Measurements from ENCODE around the gene CSK. TPM values are rescaled to one million over a fixed set of nuclear protein-coding genes. Genes with fewer than 3 reads are reported as not detected.
A peak's percentile ranks its signal among the peaks of the same experiment; 100 is the strongest.

CSK gene
- total and polyA plus RNA-seq, 2 donors (not counting 1 experiment from before 2014, with no cell fraction given): 325 to 651 TPM

- Histone ChIP-seq H3K27me3 (replicated peaks in 1 of 4; ENCODE audit: control extremely low read depth in 1 of 4, control insufficient read depth in 3 of 4, insufficient read depth in 4 of 4, low read length in 3 of 4) (peaks cover 0 to 26% (median 7%) of the 10 kb centered on the region in 4 experiments), H2AFZ (ENCODE audit: insufficient read depth, low read depth, low read length, poor library complexity, severe bottlenecking) (no peak overlapping the region)
These were observed 39.9 kb downstream of the CSK start for GRCh38 chr15:74821790-74822158.

GRCh38 chr15:74822233-74822632 lies 40.4 kb downstream of the CSK start:
- Histone ChIP-seq H3K4me1 (ENCODE audit: control insufficient read depth in 2 of 2, insufficient read depth in 2 of 2, low read length in 2 of 2) (peaks cover 40 to 44% of the 10 kb centered on the region in 2 donors), H3K79me2 (ENCODE audit: control insufficient read depth, insufficient read depth, low read length) (peaks cover 23% of the 10 kb centered on the region), H3K36me3 (replicated peaks in 1 of 2; ENCODE audit: control extremely low read depth in 1 of 2, control insufficient read depth in 1 of 2, extremely low read depth in 1 of 2, insufficient read depth in 2 of 2, low read length in 1 of 2) (no peaks in the 10 kb centered on the region), H2AFZ (ENCODE audit: insufficient read depth, low read depth, low read length, poor library complexity, severe bottlenecking) (no peak overlapping the region), H3K27ac (ENCODE audit: low read length in 2 of 2) (no peak overlapping the region), H3K9me3 (ENCODE audit: control extremely low read depth in 1 of 3, control insufficient read depth in 2 of 3, insufficient read depth in 1 of 3, low read length in 2 of 3) (peaks cover 0 to 14% (median 0%) of the 10 kb centered on the region in 3 donors), H3K4me2 (replicated peaks; ENCODE audit: low read depth, low read length, poor library complexity, severe bottlenecking) (no peak overlapping the region), H3K4me3 (ENCODE audit: control extremely low read depth in 1 of 5, extremely low read depth in 1 of 5, insufficient read depth in 1 of 5, low read depth in 2 of 5, low read length in 4 of 5) (no peak overlapping the region), H4K20me1 (ENCODE audit: control insufficient read depth, insufficient read depth, low read length, poor library complexity, severe bottlenecking) (peaks cover 4% of the 10 kb centered on the region), H3K9ac (ENCODE audit: low read length) (no peak overlapping the region), H3K27me3 (replicated peaks in 1 of 4; ENCODE audit: control extremely low read depth in 1 of 4, control insufficient read depth in 3 of 4, insufficient read depth in 4 of 4, low read length in 3 of 4) (peaks cover 0 to 31% (median 10%) of the 10 kb centered on the region in 4 experiments)
- ATAC-seq (ENCODE audit: low read depth): no peak
- Mint-ChIP-seq H3K27me3 (peaks cover 11% of the 10 kb centered on the region), H3K4me3 (no peak overlapping the region), H3K4me1 (peaks cover 40% of the 10 kb centered on the region), H3K27ac (no peak overlapping the region), H3K9me3 (ENCODE audit: insufficient read depth) (no peaks in the 10 kb centered on the region)
- TF ChIP-seq EZH2 (IDR thresholded peaks at IDR 0.05; ENCODE audit: borderline replicate concordance, insufficient read depth, low read depth, low read length, poor library complexity, severe bottlenecking): no peak
- no peak for TF ChIP-seq CTCF (IDR thresholded peaks at IDR 0.05)
- DNase-seq: no peak
- WGBS (ENCODE audit: insufficient coverage): 94% methylated on average over 2 of the region's 4 CpGs
- ChIA-PET CTCF (interaction anchor here (1.3 to 3.1 kb wide), 3 partner anchors 16 to 52 kb away, joined by 4 to 30 read pairs (median 5); no protein-coding TSS in a partner anchor), POLR2A (no interaction called here)
- intact Hi-C loops (cut with micrococcal nuclease): no loop called here

More at GRCh38 chr15:74821790-74822158, 39.9 kb downstream of the CSK start:
- Histone ChIP-seq H3K4me1 (ENCODE audit: control insufficient read depth in 2 of 2, insufficient read depth in 2 of 2, low read length in 2 of 2) (peaks cover 38 to 41% of the 10 kb centered on the region in 2 donors), H3K27ac (ENCODE audit: low read length in 2 of 2) (no peak overlapping the region), H3K4me3 (ENCODE audit: control extremely low read depth in 1 of 5, extremely low read depth in 1 of 5, insufficient read depth in 1 of 5, low read depth in 2 of 5, low read length in 4 of 5) (no peak overlapping the region), H3K79me2 (ENCODE audit: control insufficient read depth, insufficient read depth, low read length) (peaks cover 23% of the 10 kb centered on the region), H3K9me3 (ENCODE audit: control extremely low read depth in 1 of 3, control insufficient read depth in 2 of 3, insufficient read depth in 1 of 3, low read length in 2 of 3) (peaks cover 0 to 9% (median 0%) of the 10 kb centered on the region in 3 donors), H3K36me3 (replicated peaks in 1 of 2; ENCODE audit: control extremely low read depth in 1 of 2, control insufficient read depth in 1 of 2, extremely low read depth in 1 of 2, insufficient read depth in 2 of 2, low read length in 1 of 2) (no peaks in the 10 kb centered on the region), H3K9ac (ENCODE audit: low read length) (no peak overlapping the region), H4K20me1 (ENCODE audit: control insufficient read depth, insufficient read depth, low read length, poor library complexity, severe bottlenecking) (peaks cover 3% of the 10 kb centered on the region), H3K4me2 (replicated peaks; ENCODE audit: low read depth, low read length, poor library complexity, severe bottlenecking) (peak overlapping the region; percentile 81)
- Mint-ChIP-seq H3K4me3 (peak overlapping the region; percentile 66), H3K27ac (peak overlapping the region; percentile 39), H3K27me3 (peaks cover 7% of the 10 kb centered on the region), H3K4me1 (peaks cover 43% of the 10 kb centered on the region), H3K9me3 (ENCODE audit: insufficient read depth) (no peaks in the 10 kb centered on the region)
- 96% methylated on average over 7 of the region's 7 CpGs for WGBS (ENCODE audit: insufficient coverage)
- ATAC-seq (ENCODE audit: low read depth) (no peak), DNase-seq (no peak)
- intact Hi-C loops (cut with micrococcal nuclease): no loop called here
- CTCF ChIA-PET: interaction anchor here (0.9 to 3.1 kb wide), 11 partner anchors 16 to 382 kb away, joined by 3 to 30 read pairs (median 4); partner anchors contain the start of genes COX5A and ULK3
- TF ChIP-seq EZH2 (IDR thresholded peaks at IDR 0.05; ENCODE audit: borderline replicate concordance, insufficient read depth, low read depth, low read length, poor library complexity, severe bottlenecking) (no peak), CTCF (IDR thresholded peaks at IDR 0.05) (no peak)
- POLR2A ChIA-PET: no interaction called here

Measured in B cell (primary cell).